Measurements from ENCODE around the gene MED4.

The MED4 gene

GRCh38 chr13:48094781-48095502 is at the start of gene MED4:
Gene MED4 (minus strand): TSS chr13:48095104. CDS start chr13:48095078, 26 bp downstream.
- DNase-seq, result peak; percentile 91

- no peak for DNase-seq
These were observed 49.6 kb upstream of the MED4 start for GRCh38 chr13:48144413-48145035.

DNA sequence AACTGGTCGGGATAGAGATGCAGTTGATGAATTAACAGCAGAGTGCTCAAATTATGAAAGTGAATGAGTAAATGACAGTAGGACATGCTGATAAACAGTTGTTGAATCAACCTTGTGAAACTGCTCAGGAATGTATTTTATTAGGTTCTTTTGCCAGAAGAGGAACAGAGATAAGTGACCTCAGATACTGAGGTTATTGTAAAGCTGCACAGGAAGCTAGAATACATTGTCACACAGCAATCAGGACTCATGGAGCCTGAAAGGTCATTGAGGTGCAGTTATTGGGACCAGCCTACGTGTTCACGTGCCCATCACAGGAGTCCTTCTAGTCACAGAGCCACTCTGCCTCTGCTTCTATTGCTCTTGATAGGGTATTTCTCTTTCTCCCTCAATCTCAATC is 47.5 kb upstream of the MED4 start:
- no peak for DNase-seq

DNA sequence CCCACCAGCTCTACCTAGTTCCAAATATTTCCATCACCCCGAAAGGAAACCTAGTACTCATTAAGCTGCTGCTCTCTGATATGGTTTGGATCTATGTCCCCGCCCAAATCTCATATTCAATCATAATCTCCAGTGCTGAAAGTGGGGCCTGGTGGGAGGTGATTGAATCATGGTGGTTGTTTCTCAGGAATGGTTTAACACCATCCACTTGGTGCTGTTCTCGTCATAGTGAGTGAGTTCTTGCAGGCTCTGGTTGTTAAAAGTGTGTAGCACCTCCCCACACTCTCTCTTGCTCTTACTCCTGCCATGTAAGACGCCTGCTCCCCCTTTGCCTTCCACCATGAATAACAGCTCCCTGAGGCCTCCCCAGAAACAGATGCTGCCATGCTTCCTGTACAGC is 43.4 kb upstream of the MED4 start:
- no peak for DNase-seq

GRCh38 chr13:48132961-48133360 is 38.1 kb upstream of the MED4 start:
- no peak for DNase-seq

DNA sequence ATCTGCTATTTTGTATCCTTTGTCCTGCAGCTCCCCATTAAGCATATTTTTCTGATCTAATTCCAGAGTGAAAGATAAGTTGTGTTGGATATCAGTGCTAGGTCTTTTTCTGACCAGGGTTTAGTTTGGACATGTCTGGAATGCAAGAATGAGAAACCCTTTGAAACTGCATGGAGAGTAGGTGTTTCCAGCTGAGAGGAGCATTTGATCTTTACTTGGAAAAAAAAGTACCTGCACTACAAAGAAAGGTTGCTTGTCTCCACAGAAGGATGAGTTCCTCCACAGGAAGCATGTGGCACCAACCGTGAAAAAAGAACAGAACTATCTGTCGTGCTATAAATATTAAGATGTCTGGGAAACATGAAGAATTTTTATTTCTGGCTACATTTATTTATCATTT is 36.6 kb upstream of the MED4 start:
- no peak for DNase-seq

DNA sequence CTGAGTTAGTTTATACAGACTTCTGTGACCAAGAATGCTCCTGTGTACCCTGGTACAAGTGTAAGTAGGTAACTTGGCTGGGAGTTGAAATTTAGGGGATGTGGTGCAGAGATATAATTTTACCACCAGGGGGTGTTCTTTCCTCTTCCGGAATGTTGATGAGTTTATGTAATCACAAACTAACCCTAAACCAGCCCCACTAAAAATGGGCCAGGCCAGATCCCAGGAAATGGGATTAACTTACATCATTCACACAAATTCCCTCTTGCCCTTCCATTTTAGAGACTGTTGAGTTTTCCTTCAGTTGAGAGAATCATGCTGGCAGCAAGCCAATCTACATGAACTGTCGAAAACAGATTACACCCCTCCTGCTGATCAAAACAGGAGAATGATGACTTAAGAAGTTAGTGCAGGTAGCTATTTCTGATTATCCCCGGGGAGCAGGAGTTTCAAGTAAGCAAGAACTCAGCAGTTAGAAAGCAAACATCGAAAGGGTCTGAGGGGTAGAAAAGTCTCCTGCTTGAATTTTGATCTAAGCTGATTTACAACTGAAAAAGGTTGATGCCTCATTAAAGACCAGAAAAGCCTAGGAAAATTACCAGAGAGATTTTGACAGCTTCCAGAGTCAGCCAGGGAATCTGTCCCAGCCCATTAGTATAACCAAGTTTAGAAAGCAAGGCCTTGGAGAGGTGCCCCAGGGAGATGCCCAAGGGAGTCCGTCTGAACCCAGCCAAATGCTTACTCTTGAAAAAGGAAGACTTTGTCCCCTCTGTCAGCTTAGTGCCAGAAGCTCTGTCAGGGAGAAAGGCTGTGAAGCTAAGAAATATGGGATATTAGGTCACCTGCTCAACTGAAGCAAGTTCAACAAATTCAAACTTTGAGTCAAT is 32.3 kb upstream of the MED4 start:
- peak; percentile 55 for DNase-seq

DNA sequence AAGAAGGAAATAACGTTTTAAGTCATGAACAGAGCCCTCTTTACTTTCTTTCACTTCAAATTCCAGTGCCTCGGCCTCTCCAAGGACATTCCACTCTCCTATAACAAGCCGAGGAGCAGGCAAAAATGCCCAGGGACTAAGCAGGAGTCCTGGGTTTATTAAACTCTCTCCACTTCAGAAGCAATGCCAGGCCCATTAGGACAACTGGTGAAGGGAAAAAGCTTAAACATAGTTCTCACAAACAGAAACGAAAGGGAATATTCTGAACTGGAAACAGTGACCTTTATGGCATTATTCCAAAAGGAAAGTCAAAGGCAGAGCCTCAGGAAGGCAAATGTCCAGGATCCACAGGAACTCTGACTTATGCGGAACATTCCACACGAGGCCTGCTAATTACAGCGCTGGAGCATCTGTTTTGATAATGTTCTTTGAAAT is 30.9 kb upstream of the MED4 start:
- no peak for DNase-seq

GRCh38 chr13:48123812-48124211 is 28.9 kb upstream of the MED4 start:
- DNase-seq, result peak; percentile 30

GRCh38 chr13:48121733-48122132 is 26.8 kb upstream of the MED4 start:
- DNase-seq, result no peak

GRCh38 chr13:48120241-48120640 is 25.3 kb upstream of the MED4 start:
- no peak for DNase-seq

DNA sequence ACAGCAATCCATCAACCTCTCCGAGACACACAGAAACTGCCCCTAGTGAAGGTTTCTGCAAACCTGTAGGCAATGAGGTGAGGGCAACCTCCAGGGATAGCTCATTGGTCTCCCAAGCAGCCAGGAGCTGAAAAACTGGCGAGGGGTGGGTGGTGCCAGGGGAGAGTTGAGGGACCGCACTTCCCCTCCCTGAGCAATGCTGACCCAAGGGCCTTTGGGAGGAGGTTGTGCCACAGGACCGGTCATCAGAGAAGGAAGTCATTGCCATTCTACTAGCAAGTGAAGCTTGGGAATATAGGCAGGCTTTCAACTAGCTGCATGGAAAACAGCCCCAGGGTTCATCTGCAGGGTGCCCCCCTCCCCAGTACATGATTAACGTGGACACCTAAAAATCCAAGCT is 23.1 kb upstream of the MED4 start:
- DNase-seq, result no peak

- no peak for DNase-seq
These were observed 21.9 kb upstream of the MED4 start for GRCh38 chr13:48116808-48117207.

- DNase-seq, result no peak
These were observed 18.8 kb upstream of the MED4 start for GRCh38 chr13:48113756-48114130.

- DNase-seq, result no peak
These were observed 18.2 kb upstream of the MED4 start for GRCh38 chr13:48112896-48113755.

GRCh38 chr13:48110931-48111721 is 16.2 kb upstream of the MED4 start:
- no peak for DNase-seq

GRCh38 chr13:48110132-48110868 is 15.4 kb upstream of the MED4 start:
- DNase-seq, result no peak

GRCh38 chr13:48108106-48108505 is 13.2 kb upstream of the MED4 start:
- no peak for DNase-seq

DNA sequence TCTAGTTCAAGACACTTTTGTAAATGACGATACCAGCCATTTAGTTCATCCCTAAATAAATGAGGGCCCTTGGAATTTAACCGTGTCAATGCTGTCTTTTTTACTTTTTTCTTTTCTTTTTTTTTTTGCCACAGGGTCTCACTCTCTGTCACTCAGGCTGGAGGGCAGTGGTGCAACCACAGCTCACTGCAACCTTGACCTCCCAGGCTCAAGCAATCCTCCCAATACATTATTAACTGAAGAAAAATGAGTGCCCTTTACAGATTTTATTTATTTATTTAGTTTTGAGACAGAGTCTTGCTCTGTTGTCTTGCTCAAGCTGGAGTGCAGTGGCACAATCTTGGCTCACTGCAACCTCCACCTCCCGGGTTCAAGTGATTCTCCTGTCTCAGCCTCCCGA is 2.9 kb upstream of the MED4 start:
- DNase-seq, result no peak

DNA sequence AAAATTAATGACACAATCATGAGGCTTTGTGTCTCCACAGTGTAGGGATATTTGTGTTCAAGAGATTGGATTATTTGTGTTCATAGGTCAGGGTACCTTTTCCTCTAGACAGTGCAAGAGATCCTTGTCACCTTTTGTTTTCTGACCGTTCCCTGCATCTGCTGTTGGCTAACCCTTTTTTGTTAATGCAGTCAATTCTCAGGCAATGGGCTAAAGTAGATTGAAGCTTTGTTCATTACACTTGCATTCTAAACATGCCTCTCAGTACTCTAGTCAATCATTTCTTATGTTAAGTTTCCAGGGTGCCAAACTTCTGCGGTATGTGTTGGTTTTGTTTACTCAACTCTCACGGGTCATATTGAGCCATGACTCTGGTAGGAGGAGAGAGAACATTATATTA is 1.8 kb upstream of the MED4 start:
- DNase-seq, result no peak

- no peak for DNase-seq
These were observed 512 bp downstream of the MED4 start for GRCh38 chr13:48094404-48094780.

Data from NCI-H345 (cell line).